Coronary artery (tissue), 2 donors: Measurements from ENCODE around the gene GNAS.

Experiments used
- DNase-seq: peaks from one replicate; pipeline ENCODE4 v3.0.0-alpha.2; 2017; ENCODE audit warnings: low spot score
- H3K27ac ChIP-seq, 2 donors: fragments of 200-600 bp; sonication (generic); one replicate each; pipeline ENCODE4 v1.5.1; 2016 to 2019
- H3K4me3 ChIP-seq: fragments of 200-600 bp; sonication (generic); 2 replicates; pipeline ENCODE4 v1.5.1; 2016; ENCODE audit warnings: mild to moderate bottlenecking, moderate library complexity
- TF ChIP-seq, protein P1 (sequence below): fragments of 200-600 bp; sonication (generic); IDR thresholded peaks from one replicate; pipeline ENCODE4 v1.5.1; 2019; ENCODE audit warnings: antibody characterized with exemption

Gene GNAS

DNA sequence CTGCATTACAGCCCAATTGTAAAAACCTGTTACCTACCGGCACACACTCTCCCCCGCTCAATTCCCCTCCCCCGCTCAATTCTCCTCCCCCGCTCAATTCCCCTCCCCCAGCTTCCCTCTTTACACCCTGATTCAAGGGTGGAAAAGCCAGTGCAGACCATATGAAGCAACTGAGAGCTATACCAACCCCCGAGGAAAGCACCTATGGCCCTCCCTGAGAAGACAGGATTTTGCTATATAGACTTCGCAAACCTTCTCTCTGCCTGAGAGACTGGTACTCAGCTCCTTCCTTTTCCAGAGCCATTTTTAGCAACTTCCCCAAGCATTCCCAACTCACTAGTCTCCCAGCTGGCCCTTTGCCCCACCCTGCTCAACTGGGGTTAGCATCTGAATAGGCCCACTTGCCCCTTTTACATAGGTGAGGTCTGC is 9.4 kb upstream of the GNAS start:
- no peak overlapping the region for H3K4me3 ChIP-seq
- TF ChIP-seq, protein P1, sequence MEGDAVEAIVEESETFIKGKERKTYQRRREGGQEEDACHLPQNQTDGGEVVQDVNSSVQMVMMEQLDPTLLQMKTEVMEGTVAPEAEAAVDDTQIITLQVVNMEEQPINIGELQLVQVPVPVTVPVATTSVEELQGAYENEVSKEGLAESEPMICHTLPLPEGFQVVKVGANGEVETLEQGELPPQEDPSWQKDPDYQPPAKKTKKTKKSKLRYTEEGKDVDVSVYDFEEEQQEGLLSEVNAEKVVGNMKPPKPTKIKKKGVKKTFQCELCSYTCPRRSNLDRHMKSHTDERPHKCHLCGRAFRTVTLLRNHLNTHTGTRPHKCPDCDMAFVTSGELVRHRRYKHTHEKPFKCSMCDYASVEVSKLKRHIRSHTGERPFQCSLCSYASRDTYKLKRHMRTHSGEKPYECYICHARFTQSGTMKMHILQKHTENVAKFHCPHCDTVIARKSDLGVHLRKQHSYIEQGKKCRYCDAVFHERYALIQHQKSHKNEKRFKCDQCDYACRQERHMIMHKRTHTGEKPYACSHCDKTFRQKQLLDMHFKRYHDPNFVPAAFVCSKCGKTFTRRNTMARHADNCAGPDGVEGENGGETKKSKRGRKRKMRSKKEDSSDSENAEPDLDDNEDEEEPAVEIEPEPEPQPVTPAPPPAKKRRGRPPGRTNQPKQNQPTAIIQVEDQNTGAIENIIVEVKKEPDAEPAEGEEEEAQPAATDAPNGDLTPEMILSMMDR: no peak
- no peak overlapping the region for H3K27ac ChIP-seq
- no peak for DNase-seq

DNA sequence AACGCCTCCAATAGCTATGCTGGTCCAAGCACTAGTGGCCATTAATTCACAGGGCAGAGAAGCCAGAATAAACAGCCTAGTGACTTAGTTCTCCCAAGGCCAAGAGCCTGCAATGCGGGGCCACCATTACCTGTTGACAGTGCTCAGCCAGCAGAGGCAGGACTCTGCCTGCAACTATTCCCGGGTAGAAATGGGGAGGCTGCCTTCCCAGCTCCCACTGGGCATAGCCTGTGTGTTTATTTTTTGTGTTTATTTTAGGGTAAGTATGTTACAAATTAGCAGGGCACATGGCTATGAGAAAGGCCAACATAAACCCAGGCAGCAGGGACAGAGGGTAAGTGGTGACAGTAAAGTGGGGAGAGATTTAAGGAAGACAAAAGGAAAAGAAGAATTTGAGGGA is 6.8 kb upstream of the GNAS start:
- TF ChIP-seq, protein P1: no peak

DNA sequence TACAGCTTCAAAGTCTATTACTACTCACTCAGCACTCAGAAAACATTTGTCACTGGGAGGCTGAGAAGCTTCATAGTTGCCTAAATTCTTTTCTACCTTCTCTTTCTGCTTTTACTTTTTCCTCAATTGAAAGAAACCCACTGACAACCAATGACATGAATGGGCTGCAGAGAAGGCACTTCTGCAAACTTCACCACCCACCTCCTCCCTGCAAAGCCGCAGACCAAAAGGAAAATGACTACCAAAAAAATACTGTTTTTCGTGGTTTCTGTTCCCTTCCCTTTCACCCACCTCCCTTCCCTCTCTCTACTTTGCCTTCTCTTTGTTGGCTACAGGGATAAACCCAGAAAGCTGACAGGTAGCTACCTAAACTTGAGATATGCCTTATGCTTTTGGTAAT is 5.1 kb upstream of the GNAS start:
- H3K4me3 ChIP-seq: no peak overlapping the region
- no peak for DNase-seq
- TF ChIP-seq, protein P1: no peak
- no peak overlapping the region for H3K27ac ChIP-seq

More for the DNA sequence above, 6.8 kb upstream of the GNAS start:
- Histone ChIP-seq H3K27ac (no peak overlapping the region), H3K4me3 (no peak overlapping the region)
- DNase-seq: no peak

DNA sequence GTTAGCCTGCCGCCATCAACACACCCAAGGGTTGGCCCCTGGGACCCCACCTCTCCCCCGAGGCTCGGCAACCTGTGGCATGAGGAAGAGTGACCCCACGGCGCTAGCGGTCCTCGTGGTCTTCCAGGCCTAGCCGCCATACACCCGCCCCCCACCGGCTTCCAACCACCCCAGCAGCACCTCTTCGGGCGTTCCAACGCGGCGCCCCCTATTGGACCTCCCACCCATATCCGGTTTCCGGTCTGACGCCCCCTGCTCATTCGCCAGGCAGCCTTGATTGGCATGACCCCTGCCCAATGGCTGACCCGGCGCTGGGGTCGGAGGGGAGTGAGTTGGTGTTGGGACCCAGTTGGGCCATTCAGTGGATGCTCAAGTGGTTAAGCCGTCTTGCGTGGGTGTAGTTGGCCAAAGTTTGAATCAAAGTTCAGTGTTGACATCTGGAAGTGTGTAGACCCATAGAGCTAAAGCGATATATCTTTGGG is 1.8 kb upstream of the GNAS start, which contains the start of gene GNAS-AS1:
Gene GNAS-AS1 (minus strand): TSS at position 210 of the 482 bp plus-strand sequence.
- no peak within 1 kb of the TSS for H3K27ac ChIP-seq
- DNase-seq: no peak
- H3K4me3 ChIP-seq: peak within 1 kb of the TSS; percentile 70
- TF ChIP-seq, protein P1: no peak

DNA sequence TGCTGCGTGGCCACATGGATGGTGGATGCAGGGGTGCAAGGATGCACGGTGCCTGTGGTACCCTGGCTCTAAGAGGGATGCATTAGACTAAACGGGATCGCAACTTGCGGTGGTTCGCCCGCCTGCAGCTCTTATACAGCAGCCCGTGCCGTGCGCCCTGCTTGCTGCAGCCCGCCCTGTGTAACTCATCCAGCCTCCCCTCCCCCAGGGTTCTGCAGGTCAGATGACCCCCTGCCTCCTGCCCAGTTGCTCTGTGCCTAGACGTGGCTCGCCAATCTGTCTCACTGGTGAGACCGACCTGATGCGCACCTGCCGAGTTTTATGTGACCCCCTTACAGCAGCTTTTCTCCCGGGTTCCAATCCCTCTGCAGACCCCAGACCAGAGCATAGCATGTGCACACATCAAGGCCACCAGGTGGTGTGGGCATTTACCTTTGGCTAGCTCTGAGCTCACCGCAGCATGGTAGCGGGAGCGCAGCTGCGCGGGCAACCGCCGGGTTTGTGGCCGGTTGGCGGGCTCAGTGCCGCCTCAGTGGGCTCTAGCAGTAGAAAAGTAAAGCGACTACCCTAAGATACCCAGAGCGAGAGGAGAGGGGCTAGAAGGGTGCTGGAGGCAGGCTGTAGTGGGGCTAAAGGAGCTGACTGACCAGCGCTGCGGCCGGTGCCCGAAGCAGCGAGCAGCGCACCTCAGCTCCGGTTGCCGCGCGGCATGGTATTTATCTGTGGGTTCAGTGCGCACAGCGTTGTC is 1.1 kb upstream of the GNAS start:
- Histone ChIP-seq H3K27ac (no peak overlapping the region), H3K4me3 (peak overlapping the region; percentile 70)
- DNase-seq: no peak
- TF ChIP-seq, protein P1: no peak

DNA sequence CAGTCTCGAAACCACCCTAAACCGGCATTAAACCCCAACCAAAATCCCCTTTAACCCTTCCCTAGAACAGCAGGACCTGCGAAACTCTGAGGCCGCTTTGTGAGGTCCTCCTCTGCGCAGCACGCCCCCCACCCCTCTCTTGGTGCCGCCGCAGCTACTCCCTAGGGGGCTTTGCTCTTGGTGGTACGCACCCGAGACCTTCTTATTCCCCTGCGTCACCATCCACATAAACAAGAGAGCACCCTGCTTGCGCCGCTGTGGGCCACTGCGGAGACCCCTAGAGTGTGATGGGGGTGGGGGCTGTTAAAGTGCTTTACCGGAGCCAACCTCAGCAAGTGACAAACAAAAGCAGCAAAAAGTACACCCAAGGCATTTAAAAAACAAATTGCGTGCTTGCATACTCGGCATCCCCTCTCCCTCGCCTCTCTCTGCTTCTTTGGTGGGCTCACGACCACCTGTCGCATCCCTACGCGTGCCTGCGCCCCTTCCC is 502 bp upstream of the GNAS start:
- TF ChIP-seq, protein P1: no peak
- Histone ChIP-seq H3K27ac (no peak overlapping the region), H3K4me3 (peak overlapping the region; percentile 70)
- DNase-seq: no peak

DNA sequence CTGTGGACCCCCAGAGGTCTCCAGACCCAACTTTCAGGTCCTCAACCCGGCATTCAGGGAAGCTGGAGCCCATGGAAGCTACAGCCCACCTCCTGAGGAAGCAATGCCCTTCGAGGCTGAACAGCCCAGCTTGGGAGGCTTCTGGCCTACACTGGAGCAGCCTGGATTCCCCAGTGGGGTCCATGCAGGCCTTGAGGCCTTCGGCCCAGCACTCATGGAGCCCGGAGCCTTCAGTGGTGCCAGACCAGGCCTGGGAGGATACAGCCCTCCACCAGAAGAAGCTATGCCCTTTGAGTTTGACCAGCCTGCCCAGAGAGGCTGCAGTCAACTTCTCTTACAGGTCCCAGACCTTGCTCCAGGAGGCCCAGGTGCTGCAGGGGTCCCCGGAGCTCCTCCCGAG is 950 bp downstream of the GNAS start:
- Histone ChIP-seq H3K27ac (no peak overlapping the region), H3K4me3 (no peak overlapping the region)
- TF ChIP-seq, protein P1: no peak
- DNase-seq: no peak
